ENCODE data around the gene TBC1D21. TPM values are rescaled to one million over a fixed set of nuclear protein-coding genes. Genes with fewer than 3 reads are reported as not detected.

The TBC1D21 gene
- total and polyA plus RNA-seq, 2 of the 4 experiments (the other 2 are of a cell fraction): not detected

GRCh38 chr15:73921254-73921925, 48.0 kb downstream of the TBC1D21 start:
- ATAC-seq (ENCODE audit: low read depth) (no peak), DNase-seq (no peak)
- peaks cover 45% of the 10 kb centered on the region for H3K4me1 ChIP-seq (ENCODE audit: control insufficient read depth, insufficient read depth, low read length)
- H3K56ac ChIP-seq (ENCODE audit: extremely low read depth, insufficient read depth, low read length): 0 out of 2 replicates have a peak overlapping the region, but pooled peaks have one; percentile 17
- peaks cover 5% of the 10 kb centered on the region for H3K36me3 ChIP-seq (ENCODE audit: control insufficient read depth, insufficient read depth, low read length)
- WGBS, 2 experiments (ENCODE audit: extremely low coverage in 2 of 2, insufficient read length in 1 of 2): 25% methylated on average over 1 of the region's 4 CpGs; no CpG with 5 or more reads in 1 of the 2 experiments
- H4K8ac ChIP-seq (ENCODE audit: low read depth in 2 of 2, low read length in 2 of 2): peak overlapping the region; percentile 96 to 98; a peak in 3 of 4 replicates
- H2AK5ac ChIP-seq (ENCODE audit: low read depth, low read length): peak overlapping the region; percentile 92
- peak overlapping the region; percentile 47 for H3K14ac ChIP-seq (replicated peaks; ENCODE audit: low read depth, low read length)
- peaks cover 28% of the 10 kb centered on the region for H3K9me1 ChIP-seq (ENCODE audit: insufficient read depth, low read length)
- peak overlapping the region; percentile 51 for H2BK5ac ChIP-seq (ENCODE audit: low read depth, low read length, poor library complexity, severe bottlenecking)
- no peak overlapping the region; the same call in 1 of the 2 replicates for H3K9ac ChIP-seq (ENCODE audit: low read depth, low read length)
- peak overlapping the region; percentile 22; the same call in 1 of the 2 replicates for H2BK20ac ChIP-seq (ENCODE audit: low read depth, low read length)
- CTCF ChIA-PET: no interaction called here
- in situ Hi-C loops (cut with MboI; ENCODE audit: low sequenced_read_pairs) (no loop called here), intact Hi-C loops (cut with micrococcal nuclease) (no loop called here), dilution Hi-C loops (cut with HindIII; ENCODE audit: low sequenced_read_pairs, unreplicated experiment) (no loop called here)
- peak overlapping the region; percentile 9 for H2AFZ ChIP-seq (replicated peaks; ENCODE audit: low read length, poor library complexity)
- no peak for TF ChIP-seq RFX5 (IDR thresholded peaks at IDR 0.05; ENCODE audit: low read depth, low read length)
- no peak for TF ChIP-seq POLR2A (IDR thresholded peaks at IDR 0.05; ENCODE audit: low read depth, low read length)
- TF ChIP-seq SMC3 (IDR thresholded peaks at IDR 0.05; ENCODE audit: low read depth, low read length): no peak
- no peak for TF ChIP-seq FOS (IDR thresholded peaks at IDR 0.05; ENCODE audit: low read depth, low read length)
- no peak for TF ChIP-seq CEBPB (IDR thresholded peaks at IDR 0.05; ENCODE audit: low read depth, low read length)
- TF ChIP-seq CHD1 (IDR thresholded peaks at IDR 0.05; ENCODE audit: low read depth, low read length): no peak
- no peak for TF ChIP-seq RCOR1 (IDR thresholded peaks at IDR 0.05; ENCODE audit: insufficient replicate concordance, low read length)
- TF ChIP-seq RAD21 (IDR thresholded peaks at IDR 0.05; ENCODE audit: low read length): no peak
- TF ChIP-seq BHLHE40 (IDR thresholded peaks at IDR 0.05; ENCODE audit: low read depth, low read length): no peak
- no peak for TF ChIP-seq ELK1 (IDR thresholded peaks at IDR 0.05; ENCODE audit: borderline replicate concordance, low read depth, low read length)
- no peak for TF ChIP-seq NFE2L2 (IDR thresholded peaks at IDR 0.05; ENCODE audit: low read depth, low read length)
- no peak for TF ChIP-seq MAFK (IDR thresholded peaks at IDR 0.05; ENCODE audit: low read depth, low read length)
- TF ChIP-seq USF2 (IDR thresholded peaks at IDR 0.05; ENCODE audit: low read depth, low read length): no peak
- H3K27ac ChIP-seq (ENCODE audit: insufficient read depth, low read length): peak overlapping the region; percentile 43; the same call in 1 of the 2 replicates
- H4K91ac ChIP-seq (ENCODE audit: insufficient read depth, low read depth, low read length): peak overlapping the region; percentile 48; the same call in 1 of the 2 replicates
- H3K79me1 ChIP-seq (ENCODE audit: low read depth in 1 of 2, low read length in 2 of 2): peaks cover 52 to 72% of the 10 kb centered on the region in 2 experiments
- peak overlapping the region; percentile 85 for H2AK9ac ChIP-seq (replicated peaks; ENCODE audit: low read depth, low read length, poor library complexity)
- H2BK15ac ChIP-seq (ENCODE audit: low read depth, low read length): peak overlapping the region; percentile 79; the same call in 2 of the 3 replicates
- H4K20me1 ChIP-seq (ENCODE audit: insufficient read depth, low read length): no peaks in the 10 kb centered on the region; the same call in 1 of the 2 replicates
- H3K4me3 ChIP-seq (ENCODE audit: insufficient read depth, low read depth, low read length): no peak overlapping the region
- peak overlapping the region; percentile 50; the same call in 1 of the 2 replicates for H2BK120ac ChIP-seq (ENCODE audit: low read depth, low read length)
- peak overlapping the region; percentile 9; the same call in 1 of the 2 replicates for H3K18ac ChIP-seq (ENCODE audit: low read depth, low read length)
- no peaks in the 10 kb centered on the region for H3K27me3 ChIP-seq (ENCODE audit: control insufficient read depth, insufficient read depth, low read length)
- 0 out of 2 replicates have a peak overlapping the region, but pooled peaks have one; percentile 7 for H3K4me2 ChIP-seq (ENCODE audit: low read depth, low read length)
- peak overlapping the region; percentile 22 for H4K5ac ChIP-seq (ENCODE audit: low read depth, low read length)
- BruUV-seq (replicated peaks): no TSS peak
- peaks cover under 1% of the 10 kb centered on the region; the same call in 1 of the 2 replicates for H3K9me3 ChIP-seq (ENCODE audit: control insufficient read depth, insufficient read depth, low read length)
- H3K4ac ChIP-seq (ENCODE audit: low read depth, low read length): peak overlapping the region; percentile 100
- peak overlapping the region; percentile 86; the same call in 1 of the 2 replicates for H3K23ac ChIP-seq (ENCODE audit: low read depth, low read length)
- POLR2A ChIA-PET (ENCODE audit: unreplicated experiment): no interaction called here

Data from IMR-90 (cell line).